HG03025 (cell line): ENCODE measurements around the gene CARHSP1.
"Not testable (repeated sequence)": the region's sequence is repeated elsewhere in the genome, so short reads cannot be mapped to it uniquely, and the experiment has no call there.

ENCODE experiments used
- ATAC-seq: cut with Tn5 transposase; IDR thresholded peaks from one replicate; pipeline ENCODE4 v1.9.1; 2021; ENCODE audit warnings: mild to moderate bottlenecking, moderate library complexity; ENCODE audit not compliant: unreplicated experiment, low FRiP score

The CARHSP1 gene

DNA sequence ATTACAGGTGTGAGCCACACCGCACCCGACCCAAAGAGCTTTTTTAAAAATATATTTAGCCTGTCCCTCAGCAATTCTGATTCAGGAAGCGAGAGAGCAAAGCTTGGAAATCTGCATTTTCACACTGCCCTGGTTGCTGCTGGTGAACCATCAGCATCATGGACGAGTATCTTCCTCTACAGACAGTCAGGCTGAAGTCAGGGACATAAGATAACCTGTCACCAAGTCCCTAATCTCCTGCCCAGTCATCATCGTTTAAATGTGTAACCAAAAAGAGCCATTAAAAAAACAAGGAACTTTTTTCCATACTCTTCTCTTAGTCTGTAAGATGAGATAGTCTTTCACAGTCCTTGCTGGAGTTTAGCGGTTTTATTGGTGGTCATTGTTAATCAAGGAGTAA is 64.5 kb downstream of the CARHSP1 start:
- ATAC-seq = no peak

- ATAC-seq = not testable (repeated sequence)
Measured at GRCh38 chr16:8803733-8804132, 65.1 kb downstream of the CARHSP1 start.
